H1 (cell line): ENCODE data around the gene GRSF1. TPM values are rescaled to one million over a fixed set of nuclear protein-coding genes. Genes with fewer than 3 reads are reported as not detected.

Experiments used
- CTCF ChIA-PET: fragments of 300-600 bp; sonication (Branson Sonifier 250); formaldehyde crosslinking; loops from one replicate; lab custom pipeline; 2021; ENCODE audit not compliant: partially characterized antibody; lab: Charles Lee
- POLR2A ChIA-PET: fragments of 300-600 bp; sonication (Branson Sonifier 250); formaldehyde crosslinking; loops from one replicate; lab custom pipeline; 2021; ENCODE audit warnings: inconsistent platforms; ENCODE audit not compliant: partially characterized antibody; lab: Charles Lee
- DNase-seq, 2 experiments: peaks; one replicate each; pipeline versions ENCODE4 v3.0.0 to v3.0.0-alpha.2; 2010 to 2022; ENCODE audit warnings: low spot score in 2 of 2, low read depth in 1 of 2, mixed read lengths in 1 of 2
- FAIRE-seq: peaks from 2 replicates; lab custom pipeline; 2011; peaks lifted over from hg19 to GRCh38; lab: Jason Lieb, UNC
- H2AFZ ChIP-seq: 2 replicates; pipeline ENCODE4 v1.8.1; 2012; ENCODE audit warnings: low read length, inconsistent platforms
- H2AK5ac ChIP-seq: 2 replicates; pipeline ENCODE4 v1.6.1; 2013; ENCODE audit warnings: low read depth, low read length
- H2BK120ac ChIP-seq: replicated peaks from 2 replicates; pipeline ENCODE3; 2013; ENCODE audit warnings: low read depth, low read length, inconsistent platforms
- H2BK12ac ChIP-seq: 2 replicates; pipeline ENCODE4 v1.6.1; 2013; ENCODE audit warnings: low read depth, low read length
- H2BK15ac ChIP-seq: 2 replicates; pipeline ENCODE4 v1.6.1; 2013; ENCODE audit warnings: low read length
- H2BK20ac ChIP-seq: 2 replicates; pipeline ENCODE4 v1.6.1; 2013; ENCODE audit warnings: low read length
- H2BK5ac ChIP-seq: 2 replicates; pipeline ENCODE4 v1.6.1; 2013; ENCODE audit warnings: low read depth, low read length
- H3K14ac ChIP-seq: 2 replicates; pipeline ENCODE4 v1.6.1; 2013; ENCODE audit warnings: inconsistent platforms; ENCODE audit not compliant: insufficient read length
- H3K18ac ChIP-seq: 2 replicates; pipeline ENCODE4 v1.6.1; 2013; ENCODE audit warnings: low read length; ENCODE audit errors: extremely low read depth
- H3K23ac ChIP-seq: 2 replicates; pipeline ENCODE4 v1.6.1; 2013; ENCODE audit warnings: inconsistent platforms; ENCODE audit not compliant: insufficient read length
- H3K23me2 ChIP-seq: 2 replicates; pipeline ENCODE4 v1.6.1; 2013; ENCODE audit warnings: low read depth, low read length
- H3K27ac ChIP-seq: 2 replicates; pipeline ENCODE4 v1.6.1; 2011; ENCODE audit warnings: low read depth, low read length, inconsistent platforms
- H3K27me3 ChIP-seq, 4 experiments: replicated peaks in 1 of 4; 1 replicate in 1 of 4; 2 replicates in 3 of 4; pipeline versions ENCODE4 v1.6.1 to v1.8.1; 2011 to 2013; ENCODE audit warnings: low read length in 3 of 4, mild to moderate bottlenecking in 3 of 4, inconsistent platforms in 2 of 4, mixed read lengths in 2 of 4, moderate library complexity in 1 of 4; ENCODE audit not compliant: control insufficient read depth in 3 of 4, insufficient read depth in 3 of 4; ENCODE audit errors: extremely low read depth in 1 of 4
- H3K36me3 ChIP-seq, 4 experiments: 2 replicates each; pipeline versions ENCODE4 v1.6.1 to v1.8.1; 2011 to 2013; ENCODE audit warnings: mild to moderate bottlenecking in 4 of 4, low read length in 3 of 4, moderate library complexity in 2 of 4, control low read depth in 1 of 4, inconsistent platforms in 1 of 4; ENCODE audit not compliant: insufficient read depth in 4 of 4, control insufficient read depth in 2 of 4
- H3K4ac ChIP-seq: replicated peaks from 2 replicates; pipeline ENCODE3; 2013; ENCODE audit warnings: low read length, low read depth, mixed read lengths, inconsistent platforms; ENCODE audit not compliant: insufficient read length
- H3K4me1 ChIP-seq, 4 experiments: replicated peaks in 1 of 4; 1 replicate in 1 of 4; 2 replicates in 3 of 4; pipeline versions ENCODE4 v1.6.1 to v1.8.1; 2011 to 2013; ENCODE audit warnings: low read length in 3 of 4, inconsistent platforms in 2 of 4, mixed read lengths in 1 of 4; ENCODE audit not compliant: insufficient read depth in 4 of 4, control insufficient read depth in 3 of 4
- H3K4me2 ChIP-seq, 2 experiments: 2 replicates each; pipeline versions ENCODE4 v1.6.1 to v1.8.1; 2011 to 2013; ENCODE audit warnings: low read depth in 2 of 2, low read length in 2 of 2, control low read depth in 1 of 2, inconsistent platforms in 1 of 2, mild to moderate bottlenecking in 1 of 2; ENCODE audit not compliant: insufficient read depth in 1 of 2
- H3K4me3 ChIP-seq, 4 experiments: fragments of 200-600, 300-600 bp in 1 of 4; sonication (generic), shearing (Covaris generic), sonication (Bioruptor Twin) in 1 of 4; 2 replicates each; pipeline versions ENCODE4 v1.5.1 to v1.8.1; 2011 to 2016; ENCODE audit warnings: low read length in 4 of 4, low read depth in 3 of 4, control low read depth in 2 of 4, inconsistent platforms in 2 of 4, mild to moderate bottlenecking in 2 of 4, mixed read lengths in 1 of 4, moderate library complexity in 1 of 4; ENCODE audit not compliant: insufficient read depth in 2 of 4; ENCODE audit errors: extremely low read depth in 1 of 4
- H3K56ac ChIP-seq: replicated peaks from 2 replicates; pipeline ENCODE3; 2013; ENCODE audit warnings: low read depth, mild to moderate bottlenecking, mixed read lengths, low read length, inconsistent platforms; ENCODE audit not compliant: insufficient read length
- H3K79me1 ChIP-seq: 2 replicates; pipeline ENCODE4 v1.6.1; 2013; ENCODE audit warnings: low read depth, low read length, control low read depth
- H3K79me2 ChIP-seq, 2 experiments: 2 replicates each; pipeline versions ENCODE4 v1.6.1 to v1.8.1; 2012 to 2013; ENCODE audit warnings: low read length in 2 of 2, mild to moderate bottlenecking in 2 of 2, inconsistent platforms in 1 of 2; ENCODE audit not compliant: insufficient read depth in 2 of 2, control insufficient read depth in 1 of 2
- H3K9ac ChIP-seq, 4 experiments: replicated peaks in 1 of 4; 1 replicate in 1 of 4; 2 replicates in 3 of 4; pipeline versions ENCODE4 v1.6.1 to v1.8.1; 2011 to 2013; ENCODE audit warnings: low read depth in 3 of 4, low read length in 3 of 4, control low read depth in 2 of 4, mild to moderate bottlenecking in 2 of 4, moderate library complexity in 2 of 4, inconsistent platforms in 1 of 4; ENCODE audit errors: extremely low read depth in 1 of 4
- H3K9me3 ChIP-seq, 2 experiments: 2 replicates each; pipeline versions ENCODE4 v1.6.1 to v1.8.1; 2012 to 2013; ENCODE audit warnings: mild to moderate bottlenecking in 2 of 2, moderate library complexity in 2 of 2, control low read depth in 1 of 2, inconsistent platforms in 1 of 2, low read depth in 1 of 2, low read length in 1 of 2, mixed read lengths in 1 of 2; ENCODE audit not compliant: insufficient read depth in 2 of 2
- H4K20me1 ChIP-seq, 2 experiments: replicated peaks in 1 of 2; 2 replicates each; pipeline versions ENCODE3 to v1.8.1; 2011 to 2013; ENCODE audit warnings: inconsistent platforms in 2 of 2, low read length in 2 of 2, mild to moderate bottlenecking in 1 of 2; ENCODE audit not compliant: insufficient read depth in 2 of 2, control insufficient read depth in 1 of 2
- H4K5ac ChIP-seq: 2 replicates; pipeline ENCODE4 v1.6.1; 2013; ENCODE audit warnings: low read length, low read depth, mixed read lengths, inconsistent platforms; ENCODE audit not compliant: insufficient read length
- H4K8ac ChIP-seq: 2 replicates; pipeline ENCODE4 v1.8.0; 2013; ENCODE audit warnings: mild to moderate bottlenecking, moderate library complexity, low read length, inconsistent platforms; ENCODE audit not compliant: insufficient read depth; ENCODE audit errors: extremely low read depth
- H4K91ac ChIP-seq: replicated peaks from 2 replicates; pipeline ENCODE3; 2013; ENCODE audit warnings: low read length, mixed read lengths, inconsistent platforms; ENCODE audit not compliant: insufficient read length
- HDAC2 ChIP-seq, 2 experiments: fragments of 300-600 bp in 1 of 2; sonication (generic) in 1 of 2; IDR thresholded peaks; 2 replicates each; pipeline ENCODE4 v1.6.1; 2011 to 2012; ENCODE audit warnings: low read depth in 2 of 2, low read length in 2 of 2, mild to moderate bottlenecking in 2 of 2, moderate library complexity in 2 of 2, borderline replicate concordance in 1 of 2, inconsistent platforms in 1 of 2
- WGBS, 2 experiments: shearing (Covaris generic) in 1 of 2; methylation state at CpG; one replicate each; pipeline versions ENCODE4 v1.1.6 to v1.1.7; 2013 to 2015; ENCODE audit warnings: low lambda C conversion rate in 2 of 2, mixed read lengths in 2 of 2, inconsistent platforms in 1 of 2, low coverage in 1 of 2, missing lambda C conversion rate in 1 of 2; ENCODE audit not compliant: insufficient replicate concordance in 2 of 2, insufficient coverage in 1 of 2, insufficient read length in 1 of 2; ENCODE audit errors: extremely low coverage in 1 of 2, missing lambda C conversion rate in 1 of 2; 5-methylcytosine and 5-hydroxymethylcytosine counted together
- polyA plus RNA-seq, 7 experiments: library from polyadenylated mRNA; depleted of rRNA in 3 of 7; stranded (reverse) in 5 of 7; unstranded in 2 of 7; fragments of >200 nt in 5 of 7; fragments of 200-250 nt in 2 of 7; gene quantifications; 1 replicate in 5 of 7; 2 replicates in 1 of 7; 4 replicates in 1 of 7; pipeline versions ENCODE4 v1.2.1 to v1.2.3, GENCODE V29; 2011 to 2013; ENCODE audit warnings: missing spikeins in 2 of 7, mixed read lengths in 2 of 7
- total RNA-seq: library from RNA; stranded (reverse); fragmentation: NEBNext Ultra II Directional; extraction: Animal tissue kit (Norgen Biotek cat#: 25700); gene quantifications from 2 replicates; pipeline ENCODE4 v1.2.1, GENCODE V29; 2021

The GRSF1 gene
- total and polyA plus RNA-seq, 2 of the 8 experiments (the other 6 are each of a cell fraction or from before 2014, with no cell fraction given) = 44.3 to 112 TPM

- H3K4me3 ChIP-seq = no peak overlapping the region
- no peaks in the 10 kb centered on the region for H4K20me1 ChIP-seq
- no peak overlapping the region for H3K9ac ChIP-seq
- no peak overlapping the region for H2BK12ac ChIP-seq
- ChIA-PET CTCF (no interaction called here), POLR2A (no interaction called here)
- H3K23ac ChIP-seq = no peak overlapping the region
- no peak overlapping the region for H2AK5ac ChIP-seq
- H3K4me1 ChIP-seq = no peaks in the 10 kb centered on the region
- no peaks in the 10 kb centered on the region for H3K79me2 ChIP-seq
- no peak overlapping the region for H3K18ac ChIP-seq
- FAIRE-seq (no peak), DNase-seq (no peak)
- no peak overlapping the region for H3K56ac ChIP-seq
- H4K5ac ChIP-seq = no peak overlapping the region
- H3K79me1 ChIP-seq = no peaks in the 10 kb centered on the region
- no peak overlapping the region for H3K4me2 ChIP-seq
- H3K14ac ChIP-seq = no peak overlapping the region
- no peak overlapping the region for H4K91ac ChIP-seq
- H3K27ac ChIP-seq = no peak overlapping the region
- no peak overlapping the region for H2BK15ac ChIP-seq
- no peak for TF ChIP-seq HDAC2 (IDR thresholded peaks at IDR 0.05; ENCODE audit: borderline replicate concordance in 1 of 2, low read depth in 2 of 2, low read length in 2 of 2)
- H2BK120ac ChIP-seq = no peak overlapping the region
- no peak overlapping the region for H2AFZ ChIP-seq
- H3K27me3 ChIP-seq = no peaks in the 10 kb centered on the region
- H3K23me2 ChIP-seq = no peaks in the 10 kb centered on the region
- no peak overlapping the region for H2BK20ac ChIP-seq
- H3K36me3 ChIP-seq = peaks cover 0 to 11% (median 2%) of the 10 kb centered on the region in 4 experiments; a peak in 4 of 8 replicates
- WGBS, 2 experiments = 94% methylated on average over 1 of the region's 1 CpG; no CpG with 5 or more reads in 1 of the 2 experiments
- H3K4ac ChIP-seq = no peak overlapping the region
- H3K9me3 ChIP-seq = no peaks in the 10 kb centered on the region
- H4K8ac ChIP-seq = no peak overlapping the region
- no peak overlapping the region for H2BK5ac ChIP-seq
Measured at GRCh38 chr4:70788733-70789132, 51.0 kb downstream of the GRSF1 start.
